Kidney epithelial cell (primary cell): ENCODE data around the gene FBXO9. TPM values are rescaled to one million over a fixed set of nuclear protein-coding genes. Genes with fewer than 3 reads are reported as not detected.

Experiments used
- DNase-seq: peaks from one replicate; pipeline ENCODE4 v3.0.0-alpha.2; 2010; ENCODE audit warnings: low read depth
- H3K27me3 ChIP-seq: 2 replicates; pipeline ENCODE4 v1.6.0; 2011; ENCODE audit warnings: low read length; ENCODE audit not compliant: control insufficient read depth, insufficient read depth
- H3K36me3 ChIP-seq: 2 replicates; pipeline ENCODE4 v1.5.1; 2011; ENCODE audit warnings: low read length; ENCODE audit not compliant: control insufficient read depth, insufficient read depth
- H3K4me3 ChIP-seq: 2 replicates; pipeline ENCODE4 v1.5.1; 2011; ENCODE audit warnings: low read depth, mild to moderate bottlenecking, control low read depth, low read length
- CTCF ChIP-seq: IDR thresholded peaks from 2 replicates; pipeline ENCODE4 v1.5.1; 2011; ENCODE audit warnings: mild to moderate bottlenecking, moderate library complexity, low read length, control low read depth, inconsistent platforms; ENCODE audit not compliant: insufficient read depth, poor library complexity, severe bottlenecking
- total RNA-seq: library from RNA; depleted of rRNA; stranded (reverse); fragments of >200 nt; gene quantifications from 2 replicates; pipeline ENCODE4 v1.2.3, GENCODE V29; 2015

The FBXO9 gene
- total RNA-seq, 1 donor from 2014 or later: 20.0 TPM

DNA sequence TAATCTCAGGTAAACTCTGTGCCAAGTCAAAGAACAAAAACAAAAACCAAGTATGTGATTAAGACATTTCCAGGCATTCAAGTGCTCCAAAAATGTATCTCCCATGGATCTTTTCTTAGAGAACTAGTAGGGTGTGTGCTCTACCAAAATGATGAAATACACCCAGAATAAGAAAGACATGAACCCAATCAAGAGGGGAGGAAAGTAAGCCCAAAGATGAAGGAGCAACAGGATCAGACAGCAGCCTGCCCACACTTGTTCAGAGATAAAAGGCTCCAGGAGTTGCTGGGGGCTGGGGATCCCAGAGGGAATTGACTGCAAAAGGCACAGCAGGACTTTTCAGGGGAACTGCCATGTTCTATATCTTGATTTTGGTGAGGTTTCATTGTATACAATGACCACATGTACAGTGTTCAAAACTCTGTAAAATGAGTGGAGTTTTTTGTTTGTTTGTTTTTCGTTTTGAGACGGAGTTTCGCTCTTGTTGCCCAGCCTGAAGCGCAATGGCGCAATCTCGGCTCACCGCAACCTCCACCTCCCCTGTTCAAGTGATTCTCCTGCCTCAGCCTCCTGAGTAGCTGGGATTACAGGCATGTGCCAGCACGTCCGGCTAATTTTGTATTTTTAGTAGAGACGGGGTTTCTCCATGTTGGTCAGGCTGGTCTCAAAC, 59.1 kb downstream of the FBXO9 start:
- no peaks in the 10 kb centered on the region for H3K36me3 ChIP-seq
- H3K27me3 ChIP-seq: no peaks in the 10 kb centered on the region
- no peak overlapping the region for H3K4me3 ChIP-seq
- no peak for DNase-seq
- TF ChIP-seq CTCF: no peak

DNA sequence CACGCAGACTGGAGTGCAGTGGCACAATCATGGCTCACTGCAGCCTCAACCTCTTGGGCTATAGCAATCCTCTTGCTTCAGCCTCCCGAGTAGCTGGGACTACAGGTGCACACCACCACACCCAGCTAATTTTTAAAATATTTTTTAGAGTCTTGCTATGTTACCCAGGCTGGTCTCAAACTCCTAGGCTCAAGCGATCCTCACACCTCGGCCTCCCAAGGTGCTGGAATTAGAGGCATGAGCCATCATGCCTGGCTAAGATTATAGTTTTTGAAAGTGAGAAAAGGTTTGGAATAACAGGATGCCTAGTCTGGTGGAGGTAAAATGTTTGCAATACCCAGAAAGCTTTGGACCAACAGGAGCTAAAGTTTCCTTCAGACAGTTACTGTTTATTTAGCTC, 60.1 kb downstream of the FBXO9 start:
- H3K36me3 ChIP-seq: no peaks in the 10 kb centered on the region
- TF ChIP-seq CTCF: no peak
- no peak for DNase-seq
- H3K4me3 ChIP-seq: no peak overlapping the region
- no peaks in the 10 kb centered on the region for H3K27me3 ChIP-seq

- H3K4me3 ChIP-seq: no peak overlapping the region
- no peaks in the 10 kb centered on the region for H3K36me3 ChIP-seq
- no peak for TF ChIP-seq CTCF
- H3K27me3 ChIP-seq: no peaks in the 10 kb centered on the region
- DNase-seq: peak; percentile 48
Measured at GRCh38 chr6:53128842-53129241, 63.6 kb downstream of the FBXO9 start.

DNA sequence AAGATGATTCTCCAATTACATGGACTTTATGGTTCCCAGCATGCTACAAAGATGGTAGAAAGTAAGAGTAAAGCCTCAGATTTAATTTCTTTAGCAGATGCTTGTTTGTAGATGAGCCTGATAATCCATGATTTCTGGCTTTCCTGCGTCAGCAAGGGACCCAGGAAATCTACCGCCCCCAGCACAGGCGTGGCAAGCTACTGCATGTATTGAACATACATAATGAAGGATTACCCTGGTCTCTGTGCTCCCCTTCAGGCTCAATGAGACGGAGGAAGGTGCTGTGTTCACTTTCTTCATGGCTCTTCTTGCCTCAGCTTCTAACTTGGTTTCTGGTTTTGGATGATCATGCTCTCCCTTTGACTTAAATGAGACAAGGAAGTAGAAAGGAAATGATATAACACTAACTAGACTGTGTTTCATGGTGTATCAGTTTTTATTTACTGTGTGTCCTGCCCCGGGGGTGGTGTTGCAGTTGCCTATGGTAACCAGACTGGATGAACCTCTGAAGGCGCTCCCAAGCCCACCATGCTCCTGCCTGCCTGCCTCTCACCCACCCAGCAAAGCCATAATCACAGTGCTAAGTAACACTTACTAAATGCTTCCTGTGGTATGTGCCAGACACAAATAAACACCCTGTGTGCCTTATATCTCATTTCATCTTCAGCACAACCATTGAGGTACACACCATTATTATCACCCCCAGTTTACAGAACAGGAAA, 65.5 kb downstream of the FBXO9 start:
- TF ChIP-seq CTCF: no peak
- Histone ChIP-seq H3K36me3 (no peaks in the 10 kb centered on the region), H3K27me3 (no peaks in the 10 kb centered on the region), H3K4me3 (no peak overlapping the region)
- no peak for DNase-seq

DNA sequence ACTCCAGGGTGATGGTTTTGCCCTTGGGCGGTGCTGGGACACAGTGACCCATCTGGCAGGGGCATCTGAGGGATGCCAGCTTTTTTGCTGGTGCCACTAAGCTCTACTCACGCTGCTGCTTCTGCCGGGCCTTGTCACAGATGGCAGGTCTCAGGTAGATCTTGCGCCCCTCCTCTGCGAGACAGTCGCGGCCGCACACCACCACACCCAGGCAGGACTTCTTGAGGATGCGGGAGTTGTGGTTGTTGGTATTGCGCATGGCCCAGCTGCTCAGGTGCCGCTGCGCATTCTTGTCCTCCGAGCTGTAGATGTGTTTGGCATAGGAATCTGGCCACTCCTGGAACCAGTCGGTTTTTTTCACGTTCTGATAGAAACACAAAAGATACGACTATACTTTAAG, 68.8 kb downstream of the FBXO9 start:
- no peaks in the 10 kb centered on the region for H3K36me3 ChIP-seq
- TF ChIP-seq CTCF: no peak
- no peak overlapping the region for H3K4me3 ChIP-seq
- DNase-seq: no peak
- H3K27me3 ChIP-seq: no peaks in the 10 kb centered on the region
